Left forelimb (tissue), 1 donor: ENCODE data around the gene ALPI.

Experiments used
- DNase-seq: peaks from one replicate; pipeline ENCODE4 v3.0.0-alpha.2; 2018; ENCODE audit warnings: low spot score

Gene ALPI

GRCh38 chr2:232501331-232501771, 45.4 kb downstream of the ALPI start:
- DNase-seq = no peak

DNA sequence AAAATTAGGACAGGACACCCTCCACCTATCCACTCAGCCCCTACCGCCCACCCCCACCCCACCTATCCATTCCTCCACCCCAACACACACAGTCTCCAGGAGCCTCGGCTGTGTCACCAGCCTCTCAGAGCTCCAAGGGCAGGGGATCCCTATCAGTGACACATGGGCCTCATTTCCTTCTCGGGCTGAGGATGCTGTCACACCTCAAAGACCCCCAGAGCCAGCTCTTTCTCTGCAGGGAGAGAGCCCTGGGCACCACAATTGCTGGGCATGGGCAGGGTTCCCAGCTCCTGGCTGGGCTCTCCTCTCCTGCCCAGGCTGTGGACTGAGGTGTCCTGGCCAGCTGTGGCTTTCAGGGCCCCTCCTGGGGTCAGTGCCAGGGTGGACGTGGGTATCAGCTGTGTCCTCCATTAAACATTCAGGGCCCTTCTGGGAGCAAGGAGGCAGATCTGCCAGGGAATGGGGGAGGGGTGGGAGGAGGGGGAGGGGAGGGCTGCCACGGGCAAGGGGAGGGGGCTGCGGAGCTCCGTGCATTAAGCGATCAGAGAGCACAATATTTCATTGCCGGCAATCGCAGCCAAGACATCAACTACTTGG, 45.9 kb downstream of the ALPI start:
- no peak for DNase-seq

- no peak for DNase-seq
These were observed 46.6 kb downstream of the ALPI start for GRCh38 chr2:232502511-232502910.

- DNase-seq = no peak
These were observed 47.2 kb downstream of the ALPI start for GRCh38 chr2:232502911-232503808.

DNA sequence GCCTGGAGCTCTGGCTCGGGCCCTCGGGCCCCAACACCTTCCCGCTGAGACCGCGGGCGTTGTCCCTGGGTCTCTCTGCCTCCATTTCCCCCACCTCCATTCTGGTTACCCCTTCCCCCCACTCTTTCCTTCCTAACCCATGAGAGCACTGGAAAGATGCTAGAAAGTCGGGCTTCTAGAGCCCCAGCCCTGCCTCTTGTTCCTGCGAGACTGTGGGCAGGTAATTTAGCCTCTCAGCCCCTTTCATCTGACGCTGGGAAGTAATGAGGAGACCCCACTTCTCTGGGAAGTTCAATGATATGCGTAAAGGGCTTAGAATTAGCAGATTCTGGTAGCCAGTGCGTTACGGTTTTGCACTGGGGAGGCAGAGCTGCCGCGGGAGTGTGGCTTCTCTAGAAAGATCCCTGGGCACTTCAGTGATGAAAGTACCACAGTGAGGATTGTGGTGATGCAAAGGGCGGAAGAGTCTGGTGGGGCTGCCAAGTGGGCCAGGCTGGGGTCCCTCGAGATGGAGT, 47.9 kb downstream of the ALPI start:
- no peak for DNase-seq

- DNase-seq = no peak
These were observed 48.5 kb downstream of the ALPI start for GRCh38 chr2:232504438-232504837.

- no peak for DNase-seq
These were observed 49.9 kb downstream of the ALPI start for GRCh38 chr2:232505856-232506255.

DNA sequence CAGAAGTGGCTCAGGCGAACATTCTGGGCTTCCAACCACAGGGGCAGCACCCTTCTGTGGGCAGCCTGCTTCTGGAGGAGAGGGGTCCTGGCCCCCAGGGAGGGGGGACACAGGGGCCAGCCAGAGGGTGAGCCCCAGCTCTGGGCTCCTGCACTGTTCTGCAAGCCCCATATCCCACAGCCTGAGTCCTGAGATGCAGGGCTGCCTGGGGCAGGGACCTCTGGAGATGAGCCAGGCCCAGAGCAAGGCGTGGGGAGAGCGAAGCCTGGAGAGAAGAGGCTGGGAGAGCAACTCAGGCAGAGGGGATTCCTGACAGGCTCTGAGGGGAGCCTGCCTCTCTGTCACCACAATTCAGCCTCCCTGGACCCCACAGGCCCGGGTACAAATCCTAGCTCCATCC, 50.8 kb downstream of the ALPI start:
- no peak for DNase-seq

DNA sequence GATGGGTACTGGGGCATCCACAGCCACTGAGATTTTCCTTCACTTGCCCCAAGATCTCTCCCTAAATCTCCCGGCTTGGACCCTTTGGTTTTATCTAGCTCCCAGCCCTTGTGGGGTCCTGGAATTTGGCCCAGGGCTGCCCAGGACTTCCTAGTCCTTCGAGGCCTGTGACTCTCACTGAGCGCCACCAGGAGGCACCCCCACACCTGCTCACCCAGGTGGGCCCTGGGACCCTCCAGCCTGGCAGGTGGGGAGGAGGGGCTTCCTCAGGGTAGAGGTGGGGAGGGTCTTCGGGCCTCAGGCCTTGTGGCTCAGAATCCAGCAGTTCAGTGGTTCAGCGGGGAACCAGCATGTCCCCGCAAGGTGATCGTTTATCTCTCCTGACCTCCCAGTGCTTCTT, 52.3 kb downstream of the ALPI start:
- DNase-seq = no peak
